ENCODE results near the gene PXN. TPM values are rescaled to one million over a fixed set of nuclear protein-coding genes. Genes with fewer than 3 reads are reported as not detected.

Gene PXN
- total RNA-seq, 1 donor from 2014 or later: 119 TPM

DNA sequence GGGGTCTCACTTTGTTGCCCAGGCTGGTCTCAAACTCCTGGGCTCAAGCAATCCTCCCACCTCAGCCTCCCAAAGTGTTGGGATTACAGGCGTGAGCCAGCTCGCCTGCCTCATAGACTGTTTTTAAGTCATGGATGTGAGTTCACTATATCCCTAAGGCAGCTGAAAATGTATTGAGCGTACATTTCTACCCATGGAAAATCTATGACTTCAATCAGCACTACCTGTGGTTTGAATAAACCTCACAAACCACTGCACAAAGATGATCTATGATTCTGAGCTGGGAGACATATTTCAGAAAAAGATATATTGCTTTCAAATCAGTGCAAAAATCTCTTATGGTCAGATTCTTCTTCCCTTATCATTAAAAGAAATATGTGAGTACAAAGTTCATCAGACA lies 93.5 kb downstream of the PXN start:
- no peak for DNase-seq (ENCODE audit: low spot score)

DNA sequence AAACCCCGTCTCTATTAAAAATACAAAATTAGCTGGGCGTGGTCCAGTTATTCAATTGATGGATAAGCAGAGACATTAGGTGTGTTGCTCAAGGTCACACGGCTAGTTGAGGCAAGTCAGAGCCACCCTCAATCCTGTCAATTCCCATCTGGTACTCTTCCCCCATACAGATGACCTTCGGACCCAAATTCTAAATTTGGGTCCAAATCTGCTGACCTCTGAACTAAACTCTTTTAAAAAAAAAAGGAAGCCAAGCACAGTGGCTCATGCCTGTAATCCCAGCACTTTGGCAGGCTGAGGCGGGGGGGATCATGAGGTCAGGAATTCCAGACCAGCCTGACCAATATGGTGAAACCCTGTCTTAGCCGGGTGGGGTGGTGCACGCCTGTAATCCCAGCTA lies 94.9 kb downstream of the PXN start:
- no peak for DNase-seq (ENCODE audit: low spot score)

DNA sequence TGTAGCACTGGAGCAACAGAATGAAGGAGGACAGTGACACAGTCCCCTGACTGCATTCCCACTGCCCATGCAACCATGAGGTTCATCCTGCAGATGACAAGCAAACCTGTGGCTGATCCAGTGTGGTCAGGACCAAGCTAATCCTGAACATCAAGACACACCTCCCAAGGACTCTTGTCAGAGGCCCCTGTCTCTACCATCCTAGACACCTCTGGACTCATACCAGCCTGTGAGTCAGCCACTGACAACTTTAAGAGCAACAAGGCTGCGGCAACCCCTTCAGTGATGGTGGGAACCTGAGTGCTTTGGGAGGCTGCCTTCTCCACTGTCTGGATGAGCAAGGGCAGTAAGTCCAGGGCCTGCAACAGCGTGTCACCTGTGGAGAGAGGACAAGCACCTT lies 95.6 kb downstream of the PXN start:
- no peak for DNase-seq (ENCODE audit: low spot score)

DNA sequence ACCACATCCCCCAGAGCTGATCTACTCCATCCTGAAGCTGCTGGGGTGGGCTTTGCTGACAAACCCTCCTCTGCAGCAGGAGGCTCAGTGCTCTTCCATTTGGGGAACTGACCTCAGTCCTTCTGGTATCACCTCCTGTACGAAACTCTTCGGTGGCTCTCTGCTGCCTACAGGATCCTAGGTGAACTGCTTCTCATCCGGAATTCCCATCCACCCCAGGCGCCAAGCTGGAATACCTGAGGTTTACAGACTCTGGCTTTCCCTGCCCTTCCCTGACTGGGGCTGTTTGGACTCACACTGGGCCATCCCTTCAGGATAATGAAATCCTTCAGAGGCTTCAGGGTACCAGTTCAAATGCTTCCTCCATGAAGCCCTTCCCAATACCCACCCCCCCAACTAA lies 97.2 kb downstream of the PXN start:
- no peak for DNase-seq (ENCODE audit: low spot score)

DNA sequence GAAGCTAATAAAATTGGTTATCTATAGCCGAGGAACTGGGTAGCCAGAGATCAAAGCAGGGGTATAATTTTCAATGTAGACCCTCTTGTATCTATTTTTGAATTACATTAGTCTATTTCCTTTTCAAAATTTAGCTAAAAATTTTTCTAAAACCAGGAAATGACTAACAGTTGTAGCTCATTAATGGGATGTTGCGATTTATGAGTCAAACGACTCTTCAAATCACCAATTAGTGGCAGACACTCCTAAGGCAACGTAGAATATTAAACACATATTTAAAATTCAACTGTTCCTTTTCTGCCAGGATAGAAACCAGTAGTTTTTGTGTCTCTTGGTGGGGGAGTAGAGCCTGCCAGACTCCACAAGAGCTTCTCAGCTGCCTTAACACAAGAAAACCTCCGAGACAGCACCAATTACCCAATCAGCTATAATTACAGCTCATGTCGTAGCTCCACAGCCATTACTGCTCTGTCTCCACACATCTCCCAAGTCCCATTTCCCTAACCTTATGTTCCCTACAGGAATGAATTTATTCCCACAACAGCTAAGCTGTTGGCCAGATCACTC lies 97.9 kb downstream of the PXN start:
- DNase-seq (ENCODE audit: low spot score): no peak

DNA sequence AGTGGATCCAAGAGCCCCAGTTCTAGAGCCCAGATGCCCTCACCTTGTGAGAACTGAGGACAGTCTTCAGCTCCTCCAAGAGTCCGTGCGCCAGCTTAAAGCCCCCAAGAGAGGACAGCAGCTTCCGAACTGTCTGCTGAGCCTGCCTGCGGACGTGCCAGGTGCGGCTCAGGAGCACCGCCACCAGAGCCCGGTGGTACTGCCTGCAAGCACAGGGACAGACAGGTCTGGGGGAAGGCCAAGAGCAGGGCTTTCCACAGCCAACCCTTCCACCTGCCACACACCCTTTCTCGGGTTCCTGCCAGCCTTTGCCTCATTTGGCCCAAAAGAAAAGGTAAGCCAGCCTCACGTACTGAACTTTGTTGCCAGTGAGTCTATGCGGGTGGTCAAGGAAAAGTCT lies 101.2 kb downstream of the PXN start:
- no peak for DNase-seq (ENCODE audit: low spot score)

DNA sequence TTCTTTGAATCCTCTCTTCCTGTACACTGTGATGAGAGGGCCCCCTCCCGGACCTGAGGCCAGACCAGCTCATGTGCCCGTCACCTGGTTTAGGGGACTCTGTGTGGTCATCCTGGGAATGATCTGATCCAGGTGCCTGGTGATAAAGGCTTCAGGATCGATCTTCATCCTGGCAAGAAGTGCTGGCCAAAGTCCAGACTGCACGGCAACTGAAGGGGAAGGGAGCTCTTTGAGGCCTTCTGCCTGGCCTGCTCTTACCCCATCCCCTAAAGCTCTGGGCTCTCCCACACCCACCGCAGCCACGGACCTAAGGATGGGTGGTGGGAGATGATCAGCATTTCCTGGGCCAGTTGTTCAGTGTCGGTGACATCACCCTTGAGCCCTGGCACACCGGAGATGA lies 102.8 kb downstream of the PXN start:
- DNase-seq (ENCODE audit: low spot score): peak; percentile 66

DNA sequence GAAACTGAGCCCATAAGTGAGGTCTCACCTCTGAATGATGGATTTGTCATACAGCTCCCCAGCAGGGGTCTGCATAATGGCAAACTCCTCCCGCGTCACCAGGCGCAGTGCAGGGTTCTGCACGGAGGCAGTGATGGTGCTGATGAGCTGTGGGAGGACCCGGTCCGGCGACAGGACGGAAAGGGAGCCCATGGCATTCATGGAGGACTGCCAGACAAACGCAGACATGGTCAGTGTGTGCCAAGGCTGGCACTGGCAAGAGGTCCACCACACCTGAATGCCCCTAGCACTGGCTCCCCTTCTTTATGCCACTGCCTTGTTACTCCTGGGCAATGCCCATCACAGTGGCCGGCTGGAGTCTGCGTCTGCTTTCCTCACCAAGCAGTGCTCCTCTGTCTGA lies 103.7 kb downstream of the PXN start:
- no peak for DNase-seq (ENCODE audit: low spot score)

Other genes with a start within 250 kb of the PXN start
- gene RAB35, start 149.0 kb downstream of the PXN start, total RNA-seq: 53.1 TPM
- gene GCN1, start 71.0 kb downstream of the PXN start, total RNA-seq: 80.4 TPM
- gene RPLP0, start 64.6 kb downstream of the PXN start, total RNA-seq: 1,053 TPM
- 5,171 TPM for gene RNU4-2, start 26.2 kb upstream of the PXN start, total RNA-seq
- 1,216 TPM for gene RNU4-1, start 27.5 kb upstream of the PXN start, total RNA-seq
- gene SIRT4, start 36.6 kb upstream of the PXN start, total RNA-seq: 3.8 TPM
- 4.7 TPM for gene PLA2G1B, start 62.0 kb upstream of the PXN start, total RNA-seq
- gene MSI1, start 103.4 kb upstream of the PXN start, total RNA-seq: 2.6 TPM
- 375 TPM for gene COX6A1, start 172.4 kb upstream of the PXN start, total RNA-seq
- 16.1 TPM for gene TRIAP1, start 180.7 kb upstream of the PXN start, total RNA-seq
- gene GATC, start 180.7 kb upstream of the PXN start, total RNA-seq: 30.2 TPM
- gene SRSF9, start 204.0 kb upstream of the PXN start, total RNA-seq: 134 TPM
- gene DYNLL1, start 230.4 kb upstream of the PXN start, total RNA-seq: 393 TPM

Measured in mucosa of gallbladder (tissue), 1 donor.